Measurements from ENCODE around the gene WNT3. TPM values are rescaled to one million over a fixed set of nuclear protein-coding genes. Genes with fewer than 3 reads are reported as not detected.
"Not testable (repeated sequence)": the region's sequence is repeated elsewhere in the genome, so short reads cannot be mapped to it uniquely, and the experiment has no call there.

WNT3 gene
- total RNA-seq, 4 donors from 2014 or later: 0.27 to 0.48 TPM; not detected in 2

- H3K36me3 ChIP-seq: no peaks in the 10 kb centered on the region
- no peaks in the 10 kb centered on the region for H3K4me1 ChIP-seq
- H3K4me3 ChIP-seq: no peak overlapping the region
- no peak for TF ChIP-seq POLR2AphosphoS5 (IDR thresholded peaks at IDR 0.05)
- no peak for TF ChIP-seq CTCF (IDR thresholded peaks at IDR 0.05)
- TF ChIP-seq EP300 (IDR thresholded peaks at IDR 0.05; ENCODE audit: low read depth): no peak
- TF ChIP-seq POLR2A (IDR thresholded peaks at IDR 0.05): no peak
- DNase-seq: no peak
- intact Hi-C loops (cut with DNase I; ENCODE audit: low total_unique reads): no loop called here
- H3K27me3 ChIP-seq: peaks cover 57% of the 10 kb centered on the region
- WGBS, 2 donors (ENCODE audit: low coverage in 1 of 2): 62 to 80% methylated on average over 1 to 5 of the region's 5 CpGs
- in situ Hi-C loops (cut with MboI; ENCODE audit: low pct_ligation_motif_present in 1 of 4, low pct_unique_long_range_greater_than_20kb in 1 of 4, low sequenced_read_pairs in 3 of 4): no loop called here
- no peaks in the 10 kb centered on the region for H3K9me3 ChIP-seq
- no peak overlapping the region for H3K27ac ChIP-seq
Measured at GRCh38 chr17:46794318-46794717, 24.2 kb downstream of the WNT3 start.

DNA sequence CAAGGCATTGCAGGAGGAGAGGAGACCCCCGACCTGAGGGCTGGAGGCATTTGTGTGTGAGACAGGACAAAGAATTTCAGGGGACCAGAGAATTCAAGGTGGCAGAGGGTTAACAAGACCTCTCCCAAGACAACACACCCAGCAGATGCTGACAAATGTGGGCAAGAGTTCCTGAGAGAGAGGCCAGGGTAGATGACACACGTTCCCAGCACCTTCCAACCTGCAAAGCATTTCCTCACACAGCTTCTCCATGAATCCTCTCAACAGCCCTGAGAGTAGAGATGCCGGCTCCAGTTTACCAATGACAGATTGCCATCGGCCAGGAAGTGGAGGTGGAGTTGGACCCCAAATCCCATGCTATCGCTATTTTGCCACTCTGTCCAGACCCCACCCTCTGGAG, 25.0 kb downstream of the WNT3 start:
- TF ChIP-seq EP300 (IDR thresholded peaks at IDR 0.05; ENCODE audit: low read depth) (no peak), POLR2A (IDR thresholded peaks at IDR 0.05) (no peak), CTCF (IDR thresholded peaks at IDR 0.05) (no peak), POLR2AphosphoS5 (IDR thresholded peaks at IDR 0.05) (no peak)
- in situ Hi-C loops (cut with MboI; ENCODE audit: low pct_ligation_motif_present in 1 of 4, low pct_unique_long_range_greater_than_20kb in 1 of 4, low sequenced_read_pairs in 3 of 4): no loop called here
- H3K4me1 ChIP-seq: no peaks in the 10 kb centered on the region
- 61% methylated on average over 5 of the region's 5 CpGs; no CpG with 5 or more reads in 1 of the 2 donors for WGBS, 2 donors (ENCODE audit: low coverage in 1 of 2)
- DNase-seq: no peak
- H3K9me3 ChIP-seq: no peaks in the 10 kb centered on the region
- H3K27ac ChIP-seq: no peak overlapping the region
- H3K36me3 ChIP-seq: no peaks in the 10 kb centered on the region
- intact Hi-C loops (cut with DNase I; ENCODE audit: low total_unique reads): no loop called here
- peaks cover 57% of the 10 kb centered on the region for H3K27me3 ChIP-seq
- H3K4me3 ChIP-seq: no peak overlapping the region

GRCh38 chr17:46793023-46793422, 25.5 kb downstream of the WNT3 start:
- DNase-seq; H3K9me3 ChIP-seq; intact Hi-C loops (cut with DNase I; ENCODE audit: low total_unique reads); H3K27ac ChIP-seq; H3K36me3 ChIP-seq; in situ Hi-C loops (cut with MboI; ENCODE audit: low pct_ligation_motif_present in 1 of 4, low pct_unique_long_range_greater_than_20kb in 1 of 4, low sequenced_read_pairs in 3 of 4); H3K4me1 ChIP-seq; H3K4me3 ChIP-seq: not testable (repeated sequence)
- peaks cover 57% of the 10 kb centered on the region for H3K27me3 ChIP-seq
- 85 to 90% methylated on average over 2 to 6 of the region's 6 CpGs for WGBS, 2 donors (ENCODE audit: low coverage in 1 of 2)

GRCh38 chr17:46792071-46792470, 26.4 kb downstream of the WNT3 start:
- Histone ChIP-seq H3K36me3 (no peaks in the 10 kb centered on the region), H3K4me1 (no peaks in the 10 kb centered on the region), H3K9me3 (no peaks in the 10 kb centered on the region), H3K4me3 (no peak overlapping the region), H3K27me3 (peaks cover 52% of the 10 kb centered on the region), H3K27ac (no peak overlapping the region)
- WGBS, 2 donors (ENCODE audit: low coverage in 1 of 2): 80 to 82% methylated on average over 2 to 4 of the region's 4 CpGs
- intact Hi-C loops (cut with DNase I; ENCODE audit: low total_unique reads) (no loop called here), in situ Hi-C loops (cut with MboI; ENCODE audit: low pct_ligation_motif_present in 1 of 4, low pct_unique_long_range_greater_than_20kb in 1 of 4, low sequenced_read_pairs in 3 of 4) (no loop called here)
- TF ChIP-seq EP300 (IDR thresholded peaks at IDR 0.05; ENCODE audit: low read depth) (no peak), POLR2A (IDR thresholded peaks at IDR 0.05) (no peak), CTCF (IDR thresholded peaks at IDR 0.05) (no peak), POLR2AphosphoS5 (IDR thresholded peaks at IDR 0.05) (no peak)
- DNase-seq: no peak

DNA sequence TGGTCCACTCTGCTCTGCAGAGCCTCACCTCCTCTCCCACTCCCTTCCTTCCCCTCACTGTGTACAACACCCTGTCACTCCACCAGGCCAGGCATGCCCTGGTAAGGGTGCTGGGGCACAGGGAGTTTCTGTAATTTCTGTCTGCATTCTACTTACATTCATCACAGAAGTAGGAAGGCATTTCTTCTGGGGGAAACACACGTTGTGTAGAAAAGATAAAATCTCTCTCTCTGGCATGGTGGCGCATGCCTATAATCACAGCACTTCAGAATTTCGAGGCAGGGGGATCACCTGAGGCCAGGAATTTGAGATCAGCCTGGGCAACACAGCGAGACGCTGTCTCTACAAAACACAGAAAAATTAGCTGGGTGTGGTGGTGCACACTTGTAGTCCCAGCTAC, 27.0 kb downstream of the WNT3 start:
- Histone ChIP-seq H3K4me1 (no peaks in the 10 kb centered on the region), H3K27me3 (peaks cover 47% of the 10 kb centered on the region), H3K9me3 (no peaks in the 10 kb centered on the region), H3K27ac (no peak overlapping the region), H3K36me3 (no peaks in the 10 kb centered on the region), H3K4me3 (no peak overlapping the region)
- in situ Hi-C loops (cut with MboI; ENCODE audit: low pct_ligation_motif_present in 1 of 4, low pct_unique_long_range_greater_than_20kb in 1 of 4, low sequenced_read_pairs in 3 of 4) (no loop called here), intact Hi-C loops (cut with DNase I; ENCODE audit: low total_unique reads) (no loop called here)
- 78 to 80% methylated on average over 5 of the region's 5 CpGs for WGBS, 2 donors (ENCODE audit: low coverage in 1 of 2)
- TF ChIP-seq POLR2A (IDR thresholded peaks at IDR 0.05) (no peak), POLR2AphosphoS5 (IDR thresholded peaks at IDR 0.05) (no peak), CTCF (IDR thresholded peaks at IDR 0.05) (no peak), EP300 (IDR thresholded peaks at IDR 0.05; ENCODE audit: low read depth) (no peak)
- DNase-seq: no peak

Data from transverse colon (tissue), 4 donors.